ENCODE results near the gene KCNIP4.

The KCNIP4 gene

DNA sequence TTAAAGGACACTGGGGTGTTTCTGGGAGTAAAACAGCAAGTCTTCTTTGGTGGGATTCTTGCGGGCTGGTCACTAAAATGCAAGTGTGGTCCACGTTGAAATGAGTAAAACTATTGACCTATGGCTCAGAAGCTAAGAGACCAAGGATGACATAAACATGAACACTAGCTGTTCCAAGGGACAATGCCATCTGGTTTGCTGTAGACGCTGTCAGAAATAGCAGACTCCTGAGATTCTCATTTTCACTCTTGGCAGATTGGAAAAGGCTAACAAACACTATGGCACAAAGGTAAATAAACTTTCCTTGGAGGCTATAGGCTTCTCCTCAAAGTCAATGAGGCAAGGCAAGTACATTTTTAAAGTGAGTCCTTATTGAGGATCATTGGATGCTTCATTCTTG is 343.6 kb downstream of the KCNIP4 start:
- Histone ChIP-seq H3K9ac (no peak overlapping the region), H3K36me3 (ENCODE audit: control insufficient read depth, insufficient read depth, low read length) (no peaks in the 10 kb centered on the region), H3K27me3 (ENCODE audit: control insufficient read depth, insufficient read depth, low read length) (no peaks in the 10 kb centered on the region), H3K9me3 (ENCODE audit: control insufficient read depth, low read length) (no peaks in the 10 kb centered on the region), H3K79me2 (no peaks in the 10 kb centered on the region), H3K4me1 (no peaks in the 10 kb centered on the region), H3K27ac (no peak overlapping the region), H3K4me3 (ENCODE audit: low read depth, low read length) (no peak overlapping the region), H2AFZ (no peak overlapping the region), H3K4me2 (ENCODE audit: low read length) (no peak overlapping the region)
- TF ChIP-seq, protein P1, sequence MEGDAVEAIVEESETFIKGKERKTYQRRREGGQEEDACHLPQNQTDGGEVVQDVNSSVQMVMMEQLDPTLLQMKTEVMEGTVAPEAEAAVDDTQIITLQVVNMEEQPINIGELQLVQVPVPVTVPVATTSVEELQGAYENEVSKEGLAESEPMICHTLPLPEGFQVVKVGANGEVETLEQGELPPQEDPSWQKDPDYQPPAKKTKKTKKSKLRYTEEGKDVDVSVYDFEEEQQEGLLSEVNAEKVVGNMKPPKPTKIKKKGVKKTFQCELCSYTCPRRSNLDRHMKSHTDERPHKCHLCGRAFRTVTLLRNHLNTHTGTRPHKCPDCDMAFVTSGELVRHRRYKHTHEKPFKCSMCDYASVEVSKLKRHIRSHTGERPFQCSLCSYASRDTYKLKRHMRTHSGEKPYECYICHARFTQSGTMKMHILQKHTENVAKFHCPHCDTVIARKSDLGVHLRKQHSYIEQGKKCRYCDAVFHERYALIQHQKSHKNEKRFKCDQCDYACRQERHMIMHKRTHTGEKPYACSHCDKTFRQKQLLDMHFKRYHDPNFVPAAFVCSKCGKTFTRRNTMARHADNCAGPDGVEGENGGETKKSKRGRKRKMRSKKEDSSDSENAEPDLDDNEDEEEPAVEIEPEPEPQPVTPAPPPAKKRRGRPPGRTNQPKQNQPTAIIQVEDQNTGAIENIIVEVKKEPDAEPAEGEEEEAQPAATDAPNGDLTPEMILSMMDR (IDR thresholded peaks at IDR 0.05): no peak

- Histone ChIP-seq H3K27ac (no peak overlapping the region), H3K4me2 (ENCODE audit: low read length) (no peak overlapping the region), H3K27me3 (ENCODE audit: control insufficient read depth, insufficient read depth, low read length) (no peaks in the 10 kb centered on the region), H3K36me3 (ENCODE audit: control insufficient read depth, insufficient read depth, low read length) (no peaks in the 10 kb centered on the region), H2AFZ (no peak overlapping the region), H3K4me3 (ENCODE audit: low read depth, low read length) (no peak overlapping the region), H3K79me2 (no peaks in the 10 kb centered on the region), H3K9ac (no peak overlapping the region), H3K4me1 (no peaks in the 10 kb centered on the region), H3K9me3 (ENCODE audit: control insufficient read depth, low read length) (no peaks in the 10 kb centered on the region)
- TF ChIP-seq, protein P1 (IDR thresholded peaks at IDR 0.05): no peak
Observed at GRCh38 chr4:21596521-21596920, 352.1 kb downstream of the KCNIP4 start.

GRCh38 chr4:21593671-21594001 is 354.9 kb downstream of the KCNIP4 start:
- Histone ChIP-seq H3K9ac (no peak overlapping the region), H2AFZ (no peak overlapping the region), H3K27me3 (ENCODE audit: control insufficient read depth, insufficient read depth, low read length) (no peaks in the 10 kb centered on the region), H3K4me2 (ENCODE audit: low read length) (no peak overlapping the region), H3K79me2 (no peaks in the 10 kb centered on the region), H3K4me1 (no peaks in the 10 kb centered on the region), H3K36me3 (ENCODE audit: control insufficient read depth, insufficient read depth, low read length) (no peaks in the 10 kb centered on the region), H3K27ac (no peak overlapping the region), H3K9me3 (ENCODE audit: control insufficient read depth, low read length) (no peaks in the 10 kb centered on the region), H3K4me3 (ENCODE audit: low read depth, low read length) (no peak overlapping the region)
- TF ChIP-seq, protein P1 (IDR thresholded peaks at IDR 0.05): no peak

DNA sequence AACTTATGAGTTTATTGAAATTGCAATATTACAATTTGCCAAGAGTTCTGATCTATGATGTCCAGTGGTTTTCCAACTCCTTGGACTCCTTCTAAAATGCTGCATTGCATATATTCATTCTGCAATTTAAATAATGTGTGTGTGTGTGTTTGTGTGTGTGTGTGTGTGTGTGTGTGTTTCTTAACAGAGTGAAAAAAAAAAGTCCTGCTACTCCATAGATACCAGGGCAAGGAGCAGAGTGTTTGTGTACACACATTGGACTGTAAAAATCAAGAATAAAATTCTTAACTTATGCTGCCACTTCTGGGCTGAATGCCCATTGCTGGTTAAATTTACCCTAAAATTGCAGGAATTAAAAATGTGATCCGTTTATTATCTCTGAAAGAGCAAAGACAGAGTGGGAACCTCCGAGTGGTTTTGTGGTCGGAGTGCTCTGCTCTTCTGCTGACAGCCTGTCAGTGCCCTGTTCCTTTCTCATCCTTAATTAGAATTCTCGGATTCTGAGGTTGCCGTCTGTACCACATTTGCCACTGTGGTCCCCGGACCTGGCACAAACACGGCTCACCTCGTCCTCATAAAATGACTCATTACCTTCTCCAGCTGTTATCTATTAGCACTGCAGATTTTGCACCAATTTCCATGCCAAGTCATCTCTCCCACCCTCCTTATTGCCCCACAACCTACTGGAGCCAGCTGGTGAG is 355.5 kb downstream of the KCNIP4 start:
- no peak overlapping the region for H3K9ac ChIP-seq
- no peak overlapping the region for H2AFZ ChIP-seq
- no peaks in the 10 kb centered on the region for H3K9me3 ChIP-seq (ENCODE audit: control insufficient read depth, low read length)
- H3K4me3 ChIP-seq (ENCODE audit: low read depth, low read length): no peak overlapping the region
- TF ChIP-seq, protein P1 (IDR thresholded peaks at IDR 0.05): no peak
- H3K27me3 ChIP-seq (ENCODE audit: control insufficient read depth, insufficient read depth, low read length): no peaks in the 10 kb centered on the region
- no peaks in the 10 kb centered on the region for H3K4me1 ChIP-seq
- no peak overlapping the region for H3K27ac ChIP-seq
- no peak overlapping the region for H3K4me2 ChIP-seq (ENCODE audit: low read length)
- no peaks in the 10 kb centered on the region for H3K79me2 ChIP-seq
- H3K36me3 ChIP-seq (ENCODE audit: control insufficient read depth, insufficient read depth, low read length): no peaks in the 10 kb centered on the region

DNA sequence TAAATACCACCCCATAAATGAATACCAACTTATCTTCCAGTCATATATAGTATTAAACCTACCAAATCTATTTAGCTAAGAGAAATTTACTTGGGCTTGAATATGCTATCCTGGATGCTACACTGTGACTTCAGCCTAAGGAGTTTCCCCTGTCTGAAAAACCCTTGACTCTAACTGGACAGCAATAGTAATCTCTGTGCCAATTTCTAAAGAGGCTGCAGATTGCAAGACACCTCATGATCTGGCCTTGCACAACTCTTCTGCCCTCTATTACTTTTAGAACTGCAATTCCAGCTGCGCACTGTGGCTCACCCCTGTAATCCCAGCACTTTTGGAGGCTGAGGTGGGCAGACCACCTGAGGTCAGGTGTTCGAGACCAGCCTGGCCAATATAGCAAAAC is 371.5 kb downstream of the KCNIP4 start:
- H3K79me2 ChIP-seq: no peaks in the 10 kb centered on the region
- H3K4me2 ChIP-seq (ENCODE audit: low read length): no peak overlapping the region
- no peaks in the 10 kb centered on the region for H3K36me3 ChIP-seq (ENCODE audit: control insufficient read depth, insufficient read depth, low read length)

More for the DNA sequence above, 371.5 kb downstream of the KCNIP4 start:
- Histone ChIP-seq H2AFZ (no peak overlapping the region), H3K27me3 (ENCODE audit: control insufficient read depth, insufficient read depth, low read length) (no peaks in the 10 kb centered on the region), H3K4me1 (no peaks in the 10 kb centered on the region), H3K9me3 (ENCODE audit: control insufficient read depth, low read length) (no peaks in the 10 kb centered on the region), H3K9ac (no peak overlapping the region), H3K4me3 (ENCODE audit: low read depth, low read length) (no peak overlapping the region), H3K27ac (no peak overlapping the region)
- TF ChIP-seq, protein P1 (IDR thresholded peaks at IDR 0.05): no peak

Data from parathyroid adenoma (tissue), 2 donors.